Motor neuron (in vitro differentiated cells): ENCODE data around the gene FAM13A. TPM values are rescaled to one million over a fixed set of nuclear protein-coding genes. Genes with fewer than 3 reads are reported as not detected.

ENCODE experiments used
- ATAC-seq, 8 experiments: fragments of 200-7000 bp; cut with Tn5 transposase; replicated peaks in 6 of 8; 2 replicates each; pipeline ENCODE4 v1.8.0; 2021; ENCODE audit warnings: mild to moderate bottlenecking in 8 of 8, moderate library complexity in 8 of 8
- H3K27ac ChIP-seq, 2 donors: fragments of 250-450 bp; sonication (Bioruptor Pico); 2 replicates each; pipeline ENCODE4 v1.9.0; 2021; ENCODE audit warnings: antibody characterized with exemption in 2 of 2, mild to moderate bottlenecking in 2 of 2, moderate library complexity in 1 of 2
- H3K4me1 ChIP-seq, 2 donors: fragments of 250-450 bp; sonication (Bioruptor Pico); replicated peaks in 1 of 2; 2 replicates each; pipeline ENCODE4 v1.6.1; 2021; ENCODE audit warnings: antibody characterized with exemption in 2 of 2, mild to moderate bottlenecking in 2 of 2, moderate library complexity in 1 of 2
- H3K4me3 ChIP-seq, 5 donors: fragments of 250-450 bp; sonication (Bioruptor Pico); 2 replicates each; pipeline ENCODE4 v1.9.0; 2021; ENCODE audit warnings: antibody characterized with exemption in 5 of 5, mild to moderate bottlenecking in 5 of 5, moderate library complexity in 4 of 5
- WGBS, 10 experiments: fragments of 450-650 bp; shearing (Covaris generic); methylation state at CpG; one replicate each; pipeline ENCODE4 v1.0.0; 2022; 5-methylcytosine and 5-hydroxymethylcytosine counted together
- in situ Hi-C, 9 experiments: fragments of 400-800 bp; cut with MboI; loops; one replicate each; pipeline ENCODE4 v1.15.0; 2021; ENCODE audit warnings: low sequenced_read_pairs in 9 of 9, low pct_unique_long_range_greater_than_20kb in 2 of 9; ENCODE audit not compliant: unreplicated experiment in 9 of 9
- total RNA-seq, 8 experiments: library from RNA; unstranded; fragments of 300-600 nt; gene quantifications; 2 replicates each; pipeline versions ENCODE4 v1.2.3 to v1.2.4, GENCODE V29; 2022

Gene FAM13A
- total RNA-seq, 8 experiments from 2014 or later = 8.0 to 52.2 (median 16.1) TPM

DNA sequence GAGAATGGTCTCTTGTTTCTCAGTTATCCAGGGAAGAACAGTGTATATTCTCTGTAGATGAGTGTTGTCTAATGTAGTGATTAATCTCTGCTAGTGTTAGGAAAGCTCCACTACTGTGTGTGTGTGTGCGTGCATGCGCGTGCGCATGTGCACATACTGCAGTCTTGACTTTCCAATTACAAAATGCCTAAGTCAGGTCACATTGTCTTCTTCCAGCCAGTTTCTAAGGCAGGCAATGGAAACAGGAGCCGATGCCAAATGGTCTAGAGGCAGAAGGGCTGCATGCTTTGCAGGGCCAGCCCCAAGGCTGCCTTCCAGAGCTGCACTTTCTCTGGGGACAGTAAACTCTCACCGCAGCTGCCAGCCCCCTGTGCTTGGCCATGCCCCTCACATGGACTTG, 328.8 kb downstream of the FAM13A start:
- Histone ChIP-seq H3K4me1 (no peaks in the 10 kb centered on the region), H3K4me3 (no peak overlapping the region), H3K27ac (no peak overlapping the region)
- WGBS, 10 experiments = 40 to 100% (median 92%) methylated on average over 1 to 6 of the region's 6 CpGs; no CpG with 5 or more reads in 4 of the 10 experiments
- ATAC-seq = peak in 6 of 8 experiments; percentile 20 to 40 (median 35)
- in situ Hi-C loops = no loop called here

DNA sequence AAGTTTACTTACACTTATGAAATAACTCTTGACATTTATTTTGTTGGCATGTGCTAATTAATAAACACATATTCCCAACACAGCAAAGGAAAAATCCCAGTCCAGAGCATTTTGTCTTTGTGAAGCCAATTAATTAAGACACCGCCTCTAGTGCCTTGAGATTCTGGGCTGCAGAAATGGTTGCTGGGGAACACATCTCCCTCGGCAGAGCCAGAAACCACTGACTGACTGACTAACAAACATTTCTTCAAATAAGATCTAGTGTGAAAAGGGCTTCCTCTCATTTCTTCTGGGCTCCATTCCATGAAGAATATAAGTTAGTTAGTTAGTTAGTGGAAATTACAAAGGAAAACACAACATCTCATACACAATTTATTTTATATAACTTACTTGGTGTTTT, 331.0 kb downstream of the FAM13A start:
- no peaks in the 10 kb centered on the region for H3K4me1 ChIP-seq
- H3K4me3 ChIP-seq = no peak overlapping the region
- in situ Hi-C loops = no loop called here
- H3K27ac ChIP-seq = no peak overlapping the region
- WGBS, 10 experiments = 0 to 100% (median 83%) methylated on average over 1 to 2 of the region's 2 CpGs; no CpG with 5 or more reads in 3 of the 10 experiments
- no peak for ATAC-seq

DNA sequence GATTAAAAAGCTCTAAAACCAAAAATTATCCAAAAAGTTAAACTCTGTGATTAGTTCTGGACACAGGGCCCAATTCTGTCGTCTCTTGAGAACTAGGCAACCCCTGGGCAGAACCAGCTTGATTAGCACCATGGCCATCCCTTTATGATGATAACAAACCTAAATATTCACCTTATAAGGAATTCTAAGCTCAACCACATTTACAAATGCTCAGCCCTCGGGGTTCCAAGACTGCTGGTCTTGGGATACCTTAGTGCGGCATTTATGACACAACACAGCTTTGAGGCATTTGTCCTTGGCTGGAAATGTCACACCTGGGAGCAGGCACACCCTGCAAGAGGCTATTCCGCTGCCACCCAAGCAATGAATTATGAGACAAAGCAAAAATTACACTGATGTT, 331.8 kb downstream of the FAM13A start:
- in situ Hi-C loops = no loop called here
- no peak overlapping the region for H3K4me3 ChIP-seq
- H3K27ac ChIP-seq = no peak overlapping the region
- WGBS, 10 experiments = 75 to 100% (median 84%) methylated on average over 2 to 4 of the region's 4 CpGs; no CpG with 5 or more reads in 2 of the 10 experiments
- no peak for ATAC-seq
- no peaks in the 10 kb centered on the region for H3K4me1 ChIP-seq

DNA sequence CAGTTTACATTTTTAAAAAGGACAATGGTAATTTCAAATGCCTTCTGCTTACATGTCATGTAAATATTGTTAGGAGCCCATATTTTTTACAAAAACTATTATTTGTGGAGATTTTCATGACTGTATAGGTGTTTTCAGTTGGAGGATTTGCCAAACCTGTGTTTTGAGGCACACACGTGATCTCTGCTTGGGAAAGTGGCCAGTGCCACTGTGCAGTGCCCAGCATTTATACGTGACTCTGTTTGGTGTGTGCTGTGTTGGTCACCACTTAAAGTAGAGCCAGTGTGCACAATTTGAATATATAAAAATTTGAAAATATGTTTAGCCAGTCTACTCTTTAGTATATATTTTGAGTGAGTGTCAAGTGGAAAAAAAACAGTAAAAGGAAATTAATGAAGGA, 332.6 kb downstream of the FAM13A start:
- WGBS, 10 experiments = 80 to 100% (median 95%) methylated on average over 1 to 2 of the region's 2 CpGs; no CpG with 5 or more reads in 4 of the 10 experiments
- no peak for ATAC-seq
- H3K27ac ChIP-seq = no peak overlapping the region
- no peaks in the 10 kb centered on the region for H3K4me1 ChIP-seq
- in situ Hi-C loops = loop anchor here in 3 of 9 experiments (25.0 kb wide), 2 partner anchors 288 to 313 kb away; no protein-coding TSS in a partner anchor
- no peak overlapping the region for H3K4me3 ChIP-seq

DNA sequence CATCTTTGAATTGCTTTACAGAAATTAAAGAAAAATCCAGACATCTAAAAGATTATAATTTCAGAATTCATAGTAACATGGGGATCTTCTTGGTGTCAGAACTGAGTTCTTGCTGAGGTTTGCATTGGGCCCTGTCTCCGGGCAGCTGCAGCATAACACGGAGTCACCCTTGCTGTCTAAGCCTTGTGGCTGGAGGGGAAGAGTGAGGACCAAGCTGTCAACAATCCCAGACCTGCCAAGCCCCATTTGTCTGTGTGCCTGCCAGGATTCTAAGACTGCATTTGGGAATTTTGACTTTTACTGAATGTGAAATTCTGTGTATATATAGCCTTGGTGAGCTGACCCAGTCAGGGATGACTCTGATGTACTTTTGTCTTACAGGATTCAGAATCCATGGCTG, 334.2 kb downstream of the FAM13A start:
- H3K4me1 ChIP-seq = no peaks in the 10 kb centered on the region
- H3K4me3 ChIP-seq = no peak overlapping the region
- ATAC-seq = no peak
- 45 to 100% (median 95%) methylated on average over 1 to 2 of the region's 2 CpGs; no CpG with 5 or more reads in 6 of the 10 experiments for WGBS, 10 experiments
- in situ Hi-C loops = loop anchor here in 3 of 9 experiments (25.0 kb wide), 2 partner anchors 289 to 314 kb away; no protein-coding TSS in a partner anchor
- H3K27ac ChIP-seq = no peak overlapping the region

DNA sequence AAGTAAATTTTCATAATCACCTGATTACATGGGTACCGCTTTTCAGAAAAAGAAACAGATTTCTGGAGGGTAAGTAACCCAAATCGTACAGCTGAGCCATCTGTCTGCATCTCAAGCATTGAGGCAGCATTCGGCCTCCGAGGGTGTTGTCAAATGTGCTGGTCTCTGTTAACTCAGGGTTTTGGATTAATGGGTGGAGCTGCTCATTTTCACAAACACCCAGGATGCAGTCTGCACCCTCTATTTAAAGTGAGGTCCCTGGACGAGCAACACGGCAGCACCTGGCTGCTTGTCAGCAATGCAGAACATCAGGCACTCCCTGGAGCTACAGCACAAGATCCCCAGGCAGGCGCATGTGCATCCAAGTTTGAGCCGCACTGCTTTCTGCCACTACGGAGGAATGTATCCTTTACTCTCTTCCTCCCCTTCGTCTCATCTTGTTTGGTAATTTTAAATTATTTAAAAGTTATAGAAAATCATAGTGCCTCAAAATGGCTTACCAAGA, 334.7 kb downstream of the FAM13A start:
- in situ Hi-C loops = loop anchor here in 3 of 9 experiments (25.0 kb wide), 2 partner anchors 290 to 315 kb away; no protein-coding TSS in a partner anchor
- WGBS, 10 experiments = 56 to 100% (median 96%) methylated on average over 1 to 10 of the region's 10 CpGs; no CpG with 5 or more reads in 1 of the 10 experiments
- Histone ChIP-seq H3K27ac (no peak overlapping the region), H3K4me3 (no peak overlapping the region), H3K4me1 (no peaks in the 10 kb centered on the region)
- no peak for ATAC-seq

DNA sequence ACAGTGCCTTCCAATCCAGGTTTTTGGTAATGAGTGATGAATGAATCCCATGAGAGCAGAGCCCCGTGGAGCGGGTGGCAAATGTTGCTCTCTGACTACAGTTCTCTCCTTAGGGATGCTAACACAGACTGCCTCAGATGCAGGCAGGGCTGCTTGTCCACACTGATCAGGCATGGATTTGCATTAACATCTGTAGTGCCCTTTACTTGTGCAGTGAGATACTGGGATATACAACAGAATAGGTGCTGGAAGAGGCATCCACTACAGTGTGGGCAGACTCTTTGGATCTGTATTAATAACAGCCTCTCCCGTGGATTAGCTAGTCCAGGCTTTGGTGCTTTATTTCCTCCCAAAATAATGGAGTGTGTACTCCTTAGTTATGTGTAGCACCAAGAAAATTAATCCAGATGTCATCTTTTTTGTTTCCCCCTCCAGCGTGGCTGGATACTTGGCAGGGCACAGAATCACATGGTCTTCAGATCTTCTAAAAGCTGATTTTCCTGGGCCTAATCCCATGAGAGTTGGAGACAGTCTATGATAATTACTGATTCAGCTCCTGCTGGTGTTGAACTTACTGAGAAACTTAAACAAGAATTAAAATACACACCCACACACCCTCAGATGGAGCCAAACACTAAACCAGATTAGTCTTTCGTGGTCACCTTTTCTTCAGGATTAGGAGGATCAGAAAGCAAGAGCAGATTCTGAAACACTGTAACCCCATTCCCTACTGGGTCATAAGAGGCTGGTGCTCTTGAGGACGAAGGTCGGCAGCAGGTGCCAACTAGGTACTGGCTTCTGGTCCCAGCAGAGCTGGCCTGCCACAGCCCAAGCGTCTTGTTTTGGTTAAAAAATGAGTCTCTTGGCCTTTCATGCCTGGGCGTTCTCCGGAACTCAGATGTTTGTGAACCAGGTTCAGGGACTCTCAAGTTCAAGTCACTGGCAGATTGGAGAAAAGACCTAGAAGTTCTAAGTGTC, 336.2 kb downstream of the FAM13A start:
- Histone ChIP-seq H3K4me1 (no peaks in the 10 kb centered on the region), H3K4me3 (no peak overlapping the region), H3K27ac (no peak overlapping the region)
- in situ Hi-C loops = loop anchor here in 3 of 9 experiments (25.0 kb wide), 2 partner anchors 292 to 317 kb away; no protein-coding TSS in a partner anchor
- peak in 2 of 8 experiments; percentile 70 to 80 for ATAC-seq
- 20 to 100% (median 83%) methylated on average over 1 to 7 of the region's 10 CpGs; no CpG with 5 or more reads in 2 of the 10 experiments for WGBS, 10 experiments

DNA sequence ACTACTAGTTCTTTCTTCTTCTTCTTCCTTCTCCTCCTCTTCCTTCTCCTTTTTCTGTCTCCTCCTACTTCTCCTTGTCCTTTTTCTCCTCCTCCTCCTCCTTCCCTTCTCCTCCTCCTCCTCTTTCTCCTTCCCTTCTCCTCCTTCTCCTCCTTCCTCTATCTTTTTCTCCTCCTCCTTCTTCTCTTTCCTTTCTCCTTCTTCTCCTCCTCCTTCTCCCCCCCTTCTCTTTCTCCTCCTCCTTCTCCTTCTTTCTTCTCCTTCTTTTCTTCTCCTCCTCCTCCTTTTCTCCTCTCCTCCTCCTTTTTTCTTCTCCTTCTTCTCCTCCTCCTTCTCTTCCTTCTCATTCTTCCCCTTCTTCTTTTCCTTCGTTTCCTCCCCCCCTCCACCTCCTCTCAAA, 337.6 kb downstream of the FAM13A start:
- Histone ChIP-seq H3K4me3 (no peak overlapping the region), H3K4me1 (no peaks in the 10 kb centered on the region), H3K27ac (no peak overlapping the region)
- in situ Hi-C loops = loop anchor here in 3 of 9 experiments (25.0 kb wide), 2 partner anchors 293 to 318 kb away; no protein-coding TSS in a partner anchor
- WGBS, 10 experiments = 86 to 100% (median 95%) methylated on average over 1 of the region's 1 CpG; no CpG with 5 or more reads in 2 of the 10 experiments
- no peak for ATAC-seq

DNA sequence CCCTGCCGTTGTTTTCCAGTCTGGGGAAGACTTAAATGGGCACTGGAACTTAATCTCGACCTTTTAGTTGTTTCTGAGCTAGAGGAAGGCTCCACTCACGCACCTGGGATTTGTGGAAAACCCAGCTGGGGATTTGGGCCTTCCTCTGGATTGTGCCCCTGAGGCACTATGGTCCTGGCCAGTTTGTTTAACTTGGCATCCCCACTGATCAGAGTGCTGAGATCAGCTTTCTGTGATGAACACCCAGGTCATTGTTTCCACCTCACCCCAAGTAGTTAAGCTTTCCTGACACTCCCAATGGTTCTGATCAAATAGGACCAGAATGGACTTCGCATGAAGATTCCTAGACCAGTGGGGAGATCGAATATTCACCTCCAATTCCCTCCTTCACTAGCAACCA, 338.9 kb downstream of the FAM13A start:
- ATAC-seq = no peak
- in situ Hi-C loops = loop anchor here in 3 of 9 experiments (25.0 kb wide), 2 partner anchors 294 to 319 kb away; no protein-coding TSS in a partner anchor
- Histone ChIP-seq H3K4me3 (no peak overlapping the region), H3K4me1 (no peaks in the 10 kb centered on the region), H3K27ac (no peak overlapping the region)
- 80 to 100% (median 97%) methylated on average over 1 to 5 of the region's 5 CpGs; no CpG with 5 or more reads in 1 of the 10 experiments for WGBS, 10 experiments

DNA sequence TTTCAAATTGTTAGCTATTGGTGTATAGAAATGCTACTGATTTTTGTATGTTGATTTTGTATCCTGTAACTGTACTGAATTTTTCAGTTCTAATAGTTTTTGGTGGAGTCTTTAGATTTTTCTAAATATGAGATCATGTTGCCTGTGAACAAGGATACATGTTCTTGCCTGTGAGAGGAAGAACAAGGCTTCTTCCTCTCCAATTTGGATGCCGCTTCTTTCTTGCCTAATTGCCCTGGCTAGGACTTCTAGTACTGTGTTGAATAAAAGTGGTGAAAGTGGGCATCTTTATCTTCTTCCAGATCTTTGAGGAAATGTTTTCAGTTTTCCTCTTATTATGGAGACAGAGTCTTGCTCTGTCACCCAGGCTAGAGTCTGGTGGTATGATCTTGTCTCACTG, 343.2 kb downstream of the FAM13A start:
- in situ Hi-C loops = loop anchor here in 3 of 9 experiments (25.0 kb wide), 2 partner anchors 299 to 324 kb away; no protein-coding TSS in a partner anchor
- ATAC-seq = no peak

DNA sequence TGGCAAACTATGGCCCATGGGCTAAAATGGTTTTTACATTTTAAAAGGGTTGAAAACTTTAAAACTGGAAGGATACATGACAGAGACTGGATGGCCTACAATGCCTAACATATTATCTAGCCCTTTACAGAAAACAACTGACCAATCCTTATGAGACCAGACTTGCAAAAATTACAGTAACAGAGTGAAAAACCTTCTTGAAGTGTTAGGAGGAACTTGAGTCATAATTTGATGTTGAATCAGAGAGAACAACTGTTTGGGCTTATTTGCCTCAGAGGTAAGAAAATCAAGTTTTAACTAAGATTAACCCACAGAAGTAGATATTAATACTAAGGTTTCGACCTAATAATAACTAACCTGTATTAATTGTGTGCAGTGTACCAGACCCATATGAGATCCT, 347.0 kb downstream of the FAM13A start:
- H3K27ac ChIP-seq = no peak overlapping the region
- no peak for ATAC-seq
- in situ Hi-C loops = loop anchor here in 3 of 9 experiments (25.0 kb wide), 2 partner anchors 302 to 327 kb away; no protein-coding TSS in a partner anchor
- WGBS, 10 experiments = 88 to 100% (median 96%) methylated on average over 1 of the region's 1 CpG; no CpG with 5 or more reads in 4 of the 10 experiments
- H3K4me1 ChIP-seq = no peaks in the 10 kb centered on the region
- H3K4me3 ChIP-seq = no peak overlapping the region

More for the DNA sequence above, 343.2 kb downstream of the FAM13A start:
- Histone ChIP-seq H3K4me3 (no peak overlapping the region), H3K4me1 (no peaks in the 10 kb centered on the region), H3K27ac (no peak overlapping the region)
- WGBS, 10 experiments = 100% methylated on average over 1 of the region's 1 CpG; no CpG with 5 or more reads in 3 of the 10 experiments

DNA sequence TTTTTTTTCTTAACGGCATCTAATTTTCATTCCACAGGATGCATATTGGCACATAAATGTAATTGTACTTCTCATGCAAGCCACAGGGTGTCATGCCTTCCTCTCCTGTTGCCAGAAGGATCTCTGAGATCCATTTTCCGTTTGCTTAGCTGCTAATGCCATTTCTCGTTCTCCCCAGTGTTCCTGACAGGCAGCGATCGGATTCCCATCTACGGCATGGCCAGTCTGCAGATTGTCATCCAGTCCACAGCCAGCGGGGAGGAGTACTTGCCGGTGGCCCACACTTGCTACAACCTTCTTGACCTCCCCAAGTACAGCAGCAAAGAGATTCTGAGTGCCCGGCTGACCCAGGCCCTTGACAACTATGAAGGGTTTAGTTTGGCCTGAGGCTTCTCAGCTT, 350.4 kb downstream of the FAM13A start:
- no peaks in the 10 kb centered on the region for H3K4me1 ChIP-seq
- WGBS, 10 experiments = 0 to 100% (median 63%) methylated on average over 1 to 8 of the region's 9 CpGs; no CpG with 5 or more reads in 1 of the 10 experiments
- in situ Hi-C loops = loop anchor here in 3 of 9 experiments (25.0 kb wide), 2 partner anchors 306 to 331 kb away; no protein-coding TSS in a partner anchor

More for the DNA sequence above, 350.4 kb downstream of the FAM13A start:
- Histone ChIP-seq H3K4me3 (no peak overlapping the region), H3K27ac (no peak overlapping the region)
- peak in 5 of 8 experiments; percentile 37 to 95 (median 92) for ATAC-seq
